Measurements from ENCODE around the gene MET. TPM values are rescaled to one million over a fixed set of nuclear protein-coding genes. Genes with fewer than 3 reads are reported as not detected.

The MET gene
- polyA plus RNA-seq, 1 donor from 2014 or later = not detected

DNA sequence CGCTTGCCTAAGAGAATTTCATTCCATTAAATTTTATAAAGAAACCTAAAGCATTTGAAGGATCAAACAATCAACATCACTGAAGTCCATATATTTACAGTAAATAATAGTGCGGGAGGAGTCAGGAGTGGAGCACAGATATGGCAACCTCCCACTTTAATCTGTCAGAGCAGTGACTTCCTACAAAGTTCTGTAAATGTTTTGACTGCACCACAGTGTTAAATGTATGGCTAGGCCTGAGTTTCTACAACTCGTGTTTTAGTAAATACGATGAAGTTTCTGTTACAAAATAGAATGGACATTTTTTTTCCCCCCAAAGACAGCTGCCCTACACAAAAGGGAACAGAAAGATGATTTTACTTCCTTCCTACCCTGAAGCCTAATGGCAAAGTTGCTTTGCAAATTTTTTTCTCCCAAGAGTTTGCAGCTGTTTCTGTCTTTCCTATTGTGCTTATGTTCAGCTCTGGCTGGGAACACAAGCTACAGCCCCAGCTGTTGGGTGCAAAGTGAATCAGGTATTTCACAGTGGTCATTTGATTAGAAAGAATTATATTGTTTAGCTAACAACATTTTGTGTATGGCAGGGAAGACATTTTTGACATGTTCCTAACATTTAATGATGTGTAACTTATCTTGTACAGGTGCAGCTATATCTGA is 62.1 kb downstream of the MET start:
- Histone ChIP-seq H3K79me2 (replicated peaks; ENCODE audit: insufficient read depth, low read length) (no peaks in the 10 kb centered on the region), H3K9me2 (ENCODE audit: insufficient read depth, low read length) (no peaks in the 10 kb centered on the region), H2AFZ (ENCODE audit: low read depth, low read length) (no peak overlapping the region), H3K27ac (ENCODE audit: low read length) (no peak overlapping the region), H3K9me3 (ENCODE audit: low read length) (no peaks in the 10 kb centered on the region), H3K4me3 (ENCODE audit: low read length) (no peak overlapping the region), H3F3A (ENCODE audit: insufficient read depth, low read length, poor library complexity, severe bottlenecking) (no peaks in the 10 kb centered on the region), H3K36me3 (ENCODE audit: insufficient read depth, low read length) (no peaks in the 10 kb centered on the region), H3K27me3 (ENCODE audit: insufficient read depth, low read depth, low read length) (no peaks in the 10 kb centered on the region), H3K4me2 (ENCODE audit: low read length) (no peak overlapping the region), H3K9ac (ENCODE audit: low read length) (no peak overlapping the region), H4K20me1 (ENCODE audit: insufficient read depth) (no peaks in the 10 kb centered on the region)
- TF ChIP-seq, protein P1, sequence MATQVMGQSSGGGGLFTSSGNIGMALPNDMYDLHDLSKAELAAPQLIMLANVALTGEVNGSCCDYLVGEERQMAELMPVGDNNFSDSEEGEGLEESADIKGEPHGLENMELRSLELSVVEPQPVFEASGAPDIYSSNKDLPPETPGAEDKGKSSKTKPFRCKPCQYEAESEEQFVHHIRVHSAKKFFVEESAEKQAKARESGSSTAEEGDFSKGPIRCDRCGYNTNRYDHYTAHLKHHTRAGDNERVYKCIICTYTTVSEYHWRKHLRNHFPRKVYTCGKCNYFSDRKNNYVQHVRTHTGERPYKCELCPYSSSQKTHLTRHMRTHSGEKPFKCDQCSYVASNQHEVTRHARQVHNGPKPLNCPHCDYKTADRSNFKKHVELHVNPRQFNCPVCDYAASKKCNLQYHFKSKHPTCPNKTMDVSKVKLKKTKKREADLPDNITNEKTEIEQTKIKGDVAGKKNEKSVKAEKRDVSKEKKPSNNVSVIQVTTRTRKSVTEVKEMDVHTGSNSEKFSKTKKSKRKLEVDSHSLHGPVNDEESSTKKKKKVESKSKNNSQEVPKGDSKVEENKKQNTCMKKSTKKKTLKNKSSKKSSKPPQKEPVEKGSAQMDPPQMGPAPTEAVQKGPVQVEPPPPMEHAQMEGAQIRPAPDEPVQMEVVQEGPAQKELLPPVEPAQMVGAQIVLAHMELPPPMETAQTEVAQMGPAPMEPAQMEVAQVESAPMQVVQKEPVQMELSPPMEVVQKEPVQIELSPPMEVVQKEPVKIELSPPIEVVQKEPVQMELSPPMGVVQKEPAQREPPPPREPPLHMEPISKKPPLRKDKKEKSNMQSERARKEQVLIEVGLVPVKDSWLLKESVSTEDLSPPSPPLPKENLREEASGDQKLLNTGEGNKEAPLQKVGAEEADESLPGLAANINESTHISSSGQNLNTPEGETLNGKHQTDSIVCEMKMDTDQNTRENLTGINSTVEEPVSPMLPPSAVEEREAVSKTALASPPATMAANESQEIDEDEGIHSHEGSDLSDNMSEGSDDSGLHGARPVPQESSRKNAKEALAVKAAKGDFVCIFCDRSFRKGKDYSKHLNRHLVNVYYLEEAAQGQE (IDR thresholded peaks at IDR 0.05; ENCODE audit: borderline replicate concordance) = no peak
- TF ChIP-seq, protein P2, sequence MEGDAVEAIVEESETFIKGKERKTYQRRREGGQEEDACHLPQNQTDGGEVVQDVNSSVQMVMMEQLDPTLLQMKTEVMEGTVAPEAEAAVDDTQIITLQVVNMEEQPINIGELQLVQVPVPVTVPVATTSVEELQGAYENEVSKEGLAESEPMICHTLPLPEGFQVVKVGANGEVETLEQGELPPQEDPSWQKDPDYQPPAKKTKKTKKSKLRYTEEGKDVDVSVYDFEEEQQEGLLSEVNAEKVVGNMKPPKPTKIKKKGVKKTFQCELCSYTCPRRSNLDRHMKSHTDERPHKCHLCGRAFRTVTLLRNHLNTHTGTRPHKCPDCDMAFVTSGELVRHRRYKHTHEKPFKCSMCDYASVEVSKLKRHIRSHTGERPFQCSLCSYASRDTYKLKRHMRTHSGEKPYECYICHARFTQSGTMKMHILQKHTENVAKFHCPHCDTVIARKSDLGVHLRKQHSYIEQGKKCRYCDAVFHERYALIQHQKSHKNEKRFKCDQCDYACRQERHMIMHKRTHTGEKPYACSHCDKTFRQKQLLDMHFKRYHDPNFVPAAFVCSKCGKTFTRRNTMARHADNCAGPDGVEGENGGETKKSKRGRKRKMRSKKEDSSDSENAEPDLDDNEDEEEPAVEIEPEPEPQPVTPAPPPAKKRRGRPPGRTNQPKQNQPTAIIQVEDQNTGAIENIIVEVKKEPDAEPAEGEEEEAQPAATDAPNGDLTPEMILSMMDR (IDR thresholded peaks at IDR 0.05; ENCODE audit: poor library complexity, severe bottlenecking) = no peak
- TF ChIP-seq RAD21 (conservative IDR thresholded peaks at IDR 0.05) (no peak), TAF1 (IDR thresholded peaks at IDR 0.05; ENCODE audit: low read depth) (no peak), POLR2AphosphoS5 (IDR thresholded peaks at IDR 0.05) (no peak)

GRCh38 chr7:116734710-116735109 is 62.7 kb downstream of the MET start:
- Histone ChIP-seq H2AFZ (ENCODE audit: low read depth, low read length) (no peak overlapping the region), H3K27ac (ENCODE audit: low read length) (no peak overlapping the region), H3K4me3 (ENCODE audit: low read length) (no peak overlapping the region), H3K9ac (ENCODE audit: low read length) (no peak overlapping the region), H3K27me3 (ENCODE audit: insufficient read depth, low read depth, low read length) (no peaks in the 10 kb centered on the region), H3K9me2 (ENCODE audit: insufficient read depth, low read length) (no peaks in the 10 kb centered on the region), H3K9me3 (ENCODE audit: low read length) (no peaks in the 10 kb centered on the region), H3K4me2 (ENCODE audit: low read length) (no peak overlapping the region), H4K20me1 (ENCODE audit: insufficient read depth) (no peaks in the 10 kb centered on the region), H3F3A (ENCODE audit: insufficient read depth, low read length, poor library complexity, severe bottlenecking) (no peaks in the 10 kb centered on the region), H3K79me2 (replicated peaks; ENCODE audit: insufficient read depth, low read length) (no peaks in the 10 kb centered on the region), H3K36me3 (ENCODE audit: insufficient read depth, low read length) (no peaks in the 10 kb centered on the region)
- no peak for TF ChIP-seq EP300 (conservative IDR thresholded peaks at IDR 0.05; ENCODE audit: poor library complexity, severe bottlenecking)
- TF ChIP-seq TAF1 (IDR thresholded peaks at IDR 0.05; ENCODE audit: low read depth) = no peak
- TF ChIP-seq MXI1 (conservative IDR thresholded peaks at IDR 0.05; ENCODE audit: poor library complexity, severe bottlenecking) = no peak
- no peak for TF ChIP-seq EZH2 (IDR thresholded peaks at IDR 0.05; ENCODE audit: borderline replicate concordance, insufficient read depth, low read length, poor library complexity, severe bottlenecking)
- TF ChIP-seq, protein P2 (IDR thresholded peaks at IDR 0.05; ENCODE audit: poor library complexity, severe bottlenecking) = no peak
- TF ChIP-seq, protein P1 (IDR thresholded peaks at IDR 0.05; ENCODE audit: borderline replicate concordance) = no peak
- no peak for TF ChIP-seq RAD21 (conservative IDR thresholded peaks at IDR 0.05)
- TF ChIP-seq SMC3 (conservative IDR thresholded peaks at IDR 0.05; ENCODE audit: poor library complexity) = no peak
- no peak for TF ChIP-seq POLR2AphosphoS5 (IDR thresholded peaks at IDR 0.05)
